Lower leg skin (tissue), 4 donors: ENCODE data around the gene HHLA2. TPM values are rescaled to one million over a fixed set of nuclear protein-coding genes. Genes with fewer than 3 reads are reported as not detected.
"Not testable (repeated sequence)": the region's sequence is repeated elsewhere in the genome, so short reads cannot be mapped to it uniquely, and the experiment has no call there.

Experiments used
- DNase-seq, 2 donors: peaks; one replicate each; pipeline ENCODE4 v3.0.0-alpha.2; 2019; ENCODE audit warnings: low spot score in 2 of 2
- H3K4me3 ChIP-seq: fragments of 200-600 bp; sonication (generic); 2 replicates; pipeline ENCODE4 v1.5.1; 2017; ENCODE audit warnings: mild to moderate bottlenecking, low read depth; ENCODE audit not compliant: poor library complexity, severe bottlenecking
- POLR2A ChIP-seq, 2 donors: fragments of 450-650 bp; IDR thresholded peaks; one replicate each; pipeline ENCODE4 v1.6.1; 2016 to 2017; ENCODE audit warnings: antibody characterized with exemption in 2 of 2, mild to moderate bottlenecking in 1 of 2, moderate library complexity in 1 of 2
- WGBS, 2 donors: methylation state at CpG; one replicate each; pipeline ENCODE4 v1.1.5; 2018; 5-methylcytosine and 5-hydroxymethylcytosine counted together
- intact Hi-C: fragments of 100-400 bp; cut with DNase I; formaldehyde crosslinking; loops from one replicate; pipeline ENCODE4 v1.15.0; 2023; ENCODE audit warnings: low total_unique reads
- total RNA-seq, 4 donors: library from RNA; depleted of rRNA; stranded (reverse); fragments of >200 nt; gene quantifications; one replicate each; pipeline ENCODE4 v1.1.0, GENCODE V29; 2016
- TF ChIP-seq, protein P1 (sequence below), 3 donors: fragments of 450-650 bp; IDR thresholded peaks; one replicate each; pipeline ENCODE4 v1.5.1; 2016; ENCODE audit warnings: antibody characterized with exemption in 3 of 3, mild to moderate bottlenecking in 3 of 3, moderate library complexity in 2 of 3

HHLA2 gene
- total RNA-seq, 4 donors from 2014 or later: not detected

DNA sequence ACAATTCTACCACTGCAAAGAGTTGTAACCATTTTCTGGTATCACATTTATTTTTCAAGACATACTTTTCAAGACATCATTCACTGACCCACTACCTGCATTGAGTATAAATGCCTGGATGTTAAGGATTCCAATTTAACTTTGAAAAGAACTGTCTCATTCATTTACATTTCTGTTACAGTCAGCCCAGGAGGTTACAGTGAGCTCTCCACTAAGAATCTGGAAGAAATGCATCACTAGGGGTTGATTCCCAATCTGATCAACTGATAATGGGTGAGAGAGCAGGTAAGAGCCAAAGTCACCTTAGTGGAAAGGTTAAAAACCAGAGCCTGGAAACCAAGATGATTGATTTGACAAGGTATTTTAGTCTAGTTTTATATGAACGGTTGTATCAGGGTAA is 81.0 kb downstream of the HHLA2 start:
- intact Hi-C loops: no loop called here
- TF ChIP-seq POLR2A (IDR thresholded peaks at IDR 0.05): no peak
- TF ChIP-seq, protein P1, sequence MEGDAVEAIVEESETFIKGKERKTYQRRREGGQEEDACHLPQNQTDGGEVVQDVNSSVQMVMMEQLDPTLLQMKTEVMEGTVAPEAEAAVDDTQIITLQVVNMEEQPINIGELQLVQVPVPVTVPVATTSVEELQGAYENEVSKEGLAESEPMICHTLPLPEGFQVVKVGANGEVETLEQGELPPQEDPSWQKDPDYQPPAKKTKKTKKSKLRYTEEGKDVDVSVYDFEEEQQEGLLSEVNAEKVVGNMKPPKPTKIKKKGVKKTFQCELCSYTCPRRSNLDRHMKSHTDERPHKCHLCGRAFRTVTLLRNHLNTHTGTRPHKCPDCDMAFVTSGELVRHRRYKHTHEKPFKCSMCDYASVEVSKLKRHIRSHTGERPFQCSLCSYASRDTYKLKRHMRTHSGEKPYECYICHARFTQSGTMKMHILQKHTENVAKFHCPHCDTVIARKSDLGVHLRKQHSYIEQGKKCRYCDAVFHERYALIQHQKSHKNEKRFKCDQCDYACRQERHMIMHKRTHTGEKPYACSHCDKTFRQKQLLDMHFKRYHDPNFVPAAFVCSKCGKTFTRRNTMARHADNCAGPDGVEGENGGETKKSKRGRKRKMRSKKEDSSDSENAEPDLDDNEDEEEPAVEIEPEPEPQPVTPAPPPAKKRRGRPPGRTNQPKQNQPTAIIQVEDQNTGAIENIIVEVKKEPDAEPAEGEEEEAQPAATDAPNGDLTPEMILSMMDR (IDR thresholded peaks at IDR 0.05): no peak
- no peak for DNase-seq
- no peak overlapping the region for H3K4me3 ChIP-seq
- WGBS, 2 donors: 77 to 82% methylated on average over 1 of the region's 1 CpG

DNA sequence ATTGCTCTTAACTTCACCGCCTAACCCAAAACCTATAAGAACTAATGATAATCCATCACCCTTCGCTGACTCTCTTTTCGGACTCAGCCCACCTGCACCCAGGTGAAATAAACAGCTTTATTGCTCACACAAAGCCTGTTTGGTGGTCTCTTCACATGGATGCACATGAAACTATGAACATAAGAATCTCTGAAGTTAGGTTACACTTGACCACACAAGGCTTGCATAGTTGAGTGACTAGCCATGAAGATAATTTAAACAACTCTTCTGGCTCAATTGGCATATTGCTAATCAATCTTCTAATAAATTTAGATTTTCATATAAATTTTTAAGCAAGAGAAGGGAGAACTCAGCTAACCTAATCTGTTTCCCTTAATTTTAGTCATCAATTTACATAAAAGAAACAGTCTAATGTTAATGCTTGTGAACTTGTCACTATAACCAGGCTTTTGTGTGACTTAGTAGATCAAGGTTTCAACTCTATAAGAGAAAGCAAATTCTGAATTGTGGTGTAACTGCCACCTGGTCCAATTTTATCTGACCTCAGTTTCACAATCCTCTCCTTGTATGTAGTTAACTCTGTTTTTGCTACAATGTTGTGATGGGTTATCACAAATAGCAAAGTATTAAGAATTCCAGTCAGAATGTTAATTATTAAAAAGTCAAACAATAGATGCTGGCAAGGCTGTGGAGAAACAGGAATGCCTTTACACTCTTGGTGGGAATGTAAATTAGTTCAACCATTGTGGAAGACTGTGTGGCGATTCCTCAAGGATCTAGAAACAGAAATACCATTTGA is 82.0 kb downstream of the HHLA2 start:
- intact Hi-C loops: no loop called here
- WGBS, 2 donors: 96 to 97% methylated on average over 4 of the region's 4 CpGs

DNA sequence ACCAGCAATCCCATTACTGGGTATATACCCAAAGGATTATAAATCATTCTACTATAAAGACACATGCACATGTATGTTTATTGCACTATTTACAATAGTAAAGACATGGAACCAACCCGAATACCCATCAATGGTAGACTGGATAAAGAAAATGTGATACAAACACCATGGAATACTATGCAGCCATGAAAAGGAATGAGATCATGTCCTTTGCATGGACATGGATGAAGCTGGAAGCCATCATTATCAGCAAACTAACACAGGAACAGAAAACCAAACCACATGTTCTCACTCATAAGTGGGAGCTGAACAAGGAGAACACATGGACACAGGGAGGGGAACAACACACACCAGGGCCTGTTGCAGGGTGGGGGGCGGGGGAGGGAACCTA is 82.6 kb downstream of the HHLA2 start:
- H3K4me3 ChIP-seq, DNase-seq, intact Hi-C loops: not testable (repeated sequence)
- 83 to 84% methylated on average over 2 of the region's 2 CpGs for WGBS, 2 donors

More for the DNA sequence above, 82.0 kb downstream of the HHLA2 start:
- no peak overlapping the region for H3K4me3 ChIP-seq
- TF ChIP-seq, protein P1 (IDR thresholded peaks at IDR 0.05): no peak
- no peak for TF ChIP-seq POLR2A (IDR thresholded peaks at IDR 0.05)
- DNase-seq: no peak

DNA sequence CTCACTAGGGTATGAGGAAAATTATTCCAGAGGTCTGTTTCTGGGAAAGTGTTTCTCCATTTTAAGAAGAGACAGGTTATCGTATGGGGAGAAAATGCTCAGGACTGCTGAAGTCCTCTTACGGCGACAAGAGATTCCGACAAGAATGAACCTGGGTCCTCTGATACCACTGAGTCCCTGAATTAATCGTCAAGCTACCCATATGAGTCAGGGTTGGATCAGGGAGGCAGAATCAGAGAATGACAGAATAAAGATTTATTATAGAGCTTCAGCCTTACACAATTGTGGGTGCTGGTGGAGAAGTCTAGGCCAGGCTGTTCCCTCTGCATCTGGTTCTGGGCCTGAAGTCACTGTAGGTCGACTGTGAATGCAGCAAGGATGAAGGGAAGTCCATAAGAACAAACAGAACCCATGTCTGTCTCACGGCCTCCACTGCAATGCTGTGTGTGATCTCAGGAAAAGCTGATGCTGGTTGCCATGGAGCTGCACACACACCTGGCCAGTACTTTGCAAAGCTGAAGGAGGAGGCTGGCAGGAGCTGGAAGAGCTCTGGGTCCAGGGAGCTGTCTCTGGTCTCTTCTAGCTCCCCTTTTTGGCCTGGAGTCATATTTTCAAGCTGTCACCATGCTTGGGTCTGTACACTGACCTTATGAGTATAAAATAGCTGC is 83.9 kb downstream of the HHLA2 start:
- TF ChIP-seq, protein P1 (IDR thresholded peaks at IDR 0.05): no peak
- TF ChIP-seq POLR2A (IDR thresholded peaks at IDR 0.05): no peak
- intact Hi-C loops: no loop called here
- no peak overlapping the region for H3K4me3 ChIP-seq
- WGBS, 2 donors: 89 to 97% methylated on average over 7 of the region's 7 CpGs
- DNase-seq: no peak

DNA sequence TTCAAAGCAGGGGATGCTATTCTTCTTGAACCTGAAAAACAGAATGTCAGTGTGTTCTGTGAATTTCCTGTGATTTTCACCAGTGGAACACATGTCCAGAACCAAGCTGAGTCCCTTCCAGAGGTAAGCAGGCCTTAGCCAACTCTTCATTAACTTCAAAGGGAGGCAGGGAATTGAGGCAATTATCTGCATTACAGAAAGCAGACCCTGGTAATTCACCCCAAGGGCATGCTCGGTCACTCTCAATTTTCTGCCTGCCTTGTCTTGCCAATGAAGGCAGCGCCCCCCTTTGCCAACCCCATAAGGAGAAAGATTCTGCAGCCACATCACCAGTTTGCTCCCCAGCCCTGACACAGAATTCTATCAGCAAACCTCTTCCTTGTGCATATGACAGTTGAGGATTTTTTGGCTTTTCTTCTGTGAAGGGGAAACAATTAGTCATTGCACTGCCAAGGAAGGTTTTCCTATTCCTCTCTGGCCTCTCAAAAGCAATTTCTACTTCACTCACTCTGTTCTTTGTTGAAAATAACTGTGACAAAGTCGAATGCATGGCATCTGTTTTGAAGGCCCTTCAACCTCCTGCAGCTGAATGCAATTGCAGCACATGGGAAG is 85.3 kb downstream of the HHLA2 start:
- no peak for DNase-seq
- WGBS, 2 donors: 55 to 66% methylated on average over 3 of the region's 3 CpGs
- TF ChIP-seq, protein P1 (IDR thresholded peaks at IDR 0.05): no peak
- TF ChIP-seq POLR2A (IDR thresholded peaks at IDR 0.05): no peak
- intact Hi-C loops: no loop called here
- no peak overlapping the region for H3K4me3 ChIP-seq

DNA sequence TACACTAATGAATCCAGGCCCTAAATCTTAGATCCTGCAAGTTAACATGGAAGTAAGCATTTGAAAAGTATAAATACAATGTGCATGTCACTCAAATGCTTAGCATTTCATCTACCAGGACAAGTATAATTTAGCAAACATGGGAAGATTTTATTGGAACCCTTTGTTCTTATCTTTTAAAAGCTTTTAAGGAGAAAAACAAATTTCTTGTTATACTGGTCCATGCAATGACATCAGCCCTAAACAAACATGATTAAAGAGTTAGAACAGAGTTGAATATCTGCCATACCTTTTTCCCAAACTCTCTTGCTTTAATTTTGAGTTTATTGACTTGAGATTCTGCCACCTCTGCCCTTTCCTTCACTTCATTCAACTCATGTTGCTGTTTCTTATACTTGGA is 87.0 kb downstream of the HHLA2 start:
- H3K4me3 ChIP-seq: no peak overlapping the region
- intact Hi-C loops: no loop called here
- TF ChIP-seq POLR2A (IDR thresholded peaks at IDR 0.05): no peak
- TF ChIP-seq, protein P1 (IDR thresholded peaks at IDR 0.05): no peak
- DNase-seq: no peak
